NB4 (cell line): Measurements from ENCODE around the gene TTC29.

ENCODE experiments used
- DNase-seq: peaks from one replicate; pipeline ENCODE4 v3.0.0; 2010; ENCODE audit warnings: low read depth
- H3K4me3 ChIP-seq: one replicate; pipeline ENCODE4 v1.5.1; 2011; ENCODE audit warnings: mild to moderate bottlenecking, low read depth, low read length, moderate library complexity
- MAX ChIP-seq: IDR thresholded peaks from 2 replicates; pipeline ENCODE4 v1.6.1; 2011; ENCODE audit warnings: low read depth, low read length
- MYC ChIP-seq: IDR thresholded peaks from 2 replicates; pipeline ENCODE4 v1.6.1; 2011; ENCODE audit warnings: low read depth, low read length
- POLR2A ChIP-seq: IDR thresholded peaks from 2 replicates; pipeline ENCODE4 v1.6.1; 2011; ENCODE audit warnings: mild to moderate bottlenecking; ENCODE audit not compliant: insufficient read length; ENCODE audit errors: extremely low read depth
- TF ChIP-seq, protein P1 (sequence below): IDR thresholded peaks from one replicate; pipeline ENCODE4 v1.5.1; 2012; ENCODE audit warnings: low read depth, low read length

The TTC29 gene

DNA sequence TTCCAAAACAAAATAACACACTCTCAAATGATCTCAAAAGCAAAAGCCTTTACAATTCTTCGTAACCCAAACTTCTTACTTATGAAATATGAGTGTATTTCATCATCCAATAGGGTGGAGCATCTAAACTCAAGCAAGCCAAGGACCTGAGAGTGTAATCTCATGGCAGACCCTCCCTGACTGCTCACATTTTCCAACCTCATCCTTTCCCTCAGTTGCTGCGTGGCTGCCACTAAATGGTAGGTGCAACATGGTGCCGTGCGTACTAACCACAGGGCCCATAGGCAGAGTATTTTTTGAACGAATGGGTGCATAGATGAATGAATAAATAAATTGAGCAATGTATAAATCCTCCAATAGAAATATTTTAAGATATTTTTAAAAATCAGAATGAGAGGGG, 45.4 kb downstream of the TTC29 start:
- H3K4me3 ChIP-seq: no peak overlapping the region
- TF ChIP-seq, protein P1, sequence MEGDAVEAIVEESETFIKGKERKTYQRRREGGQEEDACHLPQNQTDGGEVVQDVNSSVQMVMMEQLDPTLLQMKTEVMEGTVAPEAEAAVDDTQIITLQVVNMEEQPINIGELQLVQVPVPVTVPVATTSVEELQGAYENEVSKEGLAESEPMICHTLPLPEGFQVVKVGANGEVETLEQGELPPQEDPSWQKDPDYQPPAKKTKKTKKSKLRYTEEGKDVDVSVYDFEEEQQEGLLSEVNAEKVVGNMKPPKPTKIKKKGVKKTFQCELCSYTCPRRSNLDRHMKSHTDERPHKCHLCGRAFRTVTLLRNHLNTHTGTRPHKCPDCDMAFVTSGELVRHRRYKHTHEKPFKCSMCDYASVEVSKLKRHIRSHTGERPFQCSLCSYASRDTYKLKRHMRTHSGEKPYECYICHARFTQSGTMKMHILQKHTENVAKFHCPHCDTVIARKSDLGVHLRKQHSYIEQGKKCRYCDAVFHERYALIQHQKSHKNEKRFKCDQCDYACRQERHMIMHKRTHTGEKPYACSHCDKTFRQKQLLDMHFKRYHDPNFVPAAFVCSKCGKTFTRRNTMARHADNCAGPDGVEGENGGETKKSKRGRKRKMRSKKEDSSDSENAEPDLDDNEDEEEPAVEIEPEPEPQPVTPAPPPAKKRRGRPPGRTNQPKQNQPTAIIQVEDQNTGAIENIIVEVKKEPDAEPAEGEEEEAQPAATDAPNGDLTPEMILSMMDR: no peak
- TF ChIP-seq MAX: no peak
- no peak for TF ChIP-seq POLR2A
- DNase-seq: no peak

- TF ChIP-seq MYC: no peak
- no peak for TF ChIP-seq POLR2A
- TF ChIP-seq, protein P1: no peak
- no peak for TF ChIP-seq MAX
- no peak for DNase-seq
- no peak overlapping the region for H3K4me3 ChIP-seq
Observed at GRCh38 chr4:146890301-146890700, 55.4 kb downstream of the TTC29 start.

GRCh38 chr4:146883070-146883469, 62.6 kb downstream of the TTC29 start:
- TF ChIP-seq MAX: no peak
- TF ChIP-seq POLR2A: no peak
- TF ChIP-seq MYC: no peak
- TF ChIP-seq, protein P1: no peak
- DNase-seq: no peak
- H3K4me3 ChIP-seq: no peak overlapping the region

GRCh38 chr4:146857298-146857697, 88.4 kb downstream of the TTC29 start:
- no peak overlapping the region for H3K4me3 ChIP-seq
- DNase-seq: no peak
- TF ChIP-seq, protein P1: no peak
- no peak for TF ChIP-seq POLR2A
- no peak for TF ChIP-seq MYC
- TF ChIP-seq MAX: no peak

GRCh38 chr4:146855761-146856160, 89.9 kb downstream of the TTC29 start:
- TF ChIP-seq MYC (no peak), MAX (no peak), POLR2A (no peak)
- TF ChIP-seq, protein P1: no peak

DNA sequence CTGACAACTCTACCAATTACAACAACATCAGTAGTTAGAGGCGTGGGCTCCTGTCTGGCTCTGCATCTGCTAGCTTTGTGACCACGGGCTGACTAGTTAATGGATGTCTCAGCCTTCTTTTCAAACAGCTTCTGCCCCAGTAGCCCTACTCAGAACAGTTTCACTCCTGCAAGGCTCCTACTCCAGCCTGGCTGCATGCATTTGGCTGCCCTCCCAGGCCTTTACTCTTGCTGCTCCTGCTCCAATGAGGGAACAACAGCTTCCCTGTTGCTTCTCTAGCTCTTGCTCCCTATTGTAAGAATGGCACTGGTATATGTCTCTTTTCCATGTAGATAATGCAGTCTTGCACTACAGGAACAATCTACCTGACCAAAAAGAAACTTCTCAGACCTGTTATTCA, 93.3 kb downstream of the TTC29 start:
- TF ChIP-seq MYC: no peak
- TF ChIP-seq, protein P1: no peak
- no peak for TF ChIP-seq POLR2A
- no peak for DNase-seq
- H3K4me3 ChIP-seq: no peak overlapping the region

More at GRCh38 chr4:146855761-146856160, 89.9 kb downstream of the TTC29 start:
- no peak for DNase-seq
- no peak overlapping the region for H3K4me3 ChIP-seq
